ENCODE data around the gene NEU3. TPM values are rescaled to one million over a fixed set of nuclear protein-coding genes. Genes with fewer than 3 reads are reported as not detected.
"Not testable (repeated sequence)": the region's sequence is repeated elsewhere in the genome, so short reads cannot be mapped to it uniquely, and the experiment has no call there.

NEU3 gene
- total RNA-seq, 6 donors from 2014 or later, result 6.2 to 36.7 (median 11.5) TPM

DNA sequence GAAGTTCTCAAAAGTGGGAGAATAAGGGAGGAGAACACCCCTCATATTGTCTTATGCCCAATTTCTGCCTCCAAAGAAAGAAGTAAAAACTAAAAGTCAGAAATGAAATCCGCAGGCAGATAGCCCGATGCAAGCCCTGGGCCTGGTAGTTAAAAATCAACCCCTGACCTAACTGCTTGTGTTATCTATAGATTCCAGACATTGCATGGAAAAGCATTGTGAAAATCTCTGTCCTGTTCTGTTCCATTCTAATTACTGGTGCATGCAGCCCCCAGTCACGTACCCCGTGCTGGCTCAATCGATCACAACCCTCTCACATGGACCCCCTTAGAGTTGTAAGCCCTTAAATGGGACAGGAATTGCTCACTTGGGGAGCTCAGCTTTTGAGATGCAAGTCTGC lies 57.9 kb downstream of the NEU3 start:
- H3K4me3 ChIP-seq; H3K27me3 ChIP-seq; H3K27ac ChIP-seq; H3K9me3 ChIP-seq; DNase-seq; ATAC-seq (ENCODE audit: low FRiP score in 2 of 2); H3K36me3 ChIP-seq; H3K4me1 ChIP-seq: not testable (repeated sequence)
- WGBS, 2 donors, result 83 to 84% methylated on average over 5 of the region's 5 CpGs

DNA sequence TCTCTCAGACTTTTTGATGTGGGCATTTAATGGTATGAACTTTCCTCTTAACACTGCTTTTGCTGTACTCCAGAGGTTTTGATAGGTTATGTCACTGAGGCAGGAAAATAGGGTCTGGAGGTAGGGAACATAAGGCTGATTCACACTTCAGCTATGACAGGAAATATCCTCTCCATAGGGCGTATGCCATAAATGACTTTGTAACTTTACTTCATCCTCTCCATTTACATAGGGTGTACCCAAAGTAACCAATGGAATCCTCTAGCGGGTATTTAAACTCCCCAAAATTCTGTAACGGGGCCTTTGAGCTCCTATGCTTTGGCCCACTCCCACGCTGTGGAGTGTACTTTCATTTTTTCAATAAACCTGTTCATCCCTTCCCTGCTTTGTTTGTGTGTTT lies 58.5 kb downstream of the NEU3 start:
- Histone ChIP-seq H3K27ac (no peak overlapping the region), H3K36me3 (no peaks in the 10 kb centered on the region), H3K4me1 (no peaks in the 10 kb centered on the region), H3K9me3 (no peaks in the 10 kb centered on the region), H3K4me3 (no peak overlapping the region), H3K27me3 (no peaks in the 10 kb centered on the region)
- DNase-seq, result no peak
- TF ChIP-seq EP300 (IDR thresholded peaks at IDR 0.05), result no peak
- no peak for TF ChIP-seq POLR2AphosphoS5 (IDR thresholded peaks at IDR 0.05)
- no peak for TF ChIP-seq POLR2A (IDR thresholded peaks at IDR 0.05)
- TF ChIP-seq, protein P1, sequence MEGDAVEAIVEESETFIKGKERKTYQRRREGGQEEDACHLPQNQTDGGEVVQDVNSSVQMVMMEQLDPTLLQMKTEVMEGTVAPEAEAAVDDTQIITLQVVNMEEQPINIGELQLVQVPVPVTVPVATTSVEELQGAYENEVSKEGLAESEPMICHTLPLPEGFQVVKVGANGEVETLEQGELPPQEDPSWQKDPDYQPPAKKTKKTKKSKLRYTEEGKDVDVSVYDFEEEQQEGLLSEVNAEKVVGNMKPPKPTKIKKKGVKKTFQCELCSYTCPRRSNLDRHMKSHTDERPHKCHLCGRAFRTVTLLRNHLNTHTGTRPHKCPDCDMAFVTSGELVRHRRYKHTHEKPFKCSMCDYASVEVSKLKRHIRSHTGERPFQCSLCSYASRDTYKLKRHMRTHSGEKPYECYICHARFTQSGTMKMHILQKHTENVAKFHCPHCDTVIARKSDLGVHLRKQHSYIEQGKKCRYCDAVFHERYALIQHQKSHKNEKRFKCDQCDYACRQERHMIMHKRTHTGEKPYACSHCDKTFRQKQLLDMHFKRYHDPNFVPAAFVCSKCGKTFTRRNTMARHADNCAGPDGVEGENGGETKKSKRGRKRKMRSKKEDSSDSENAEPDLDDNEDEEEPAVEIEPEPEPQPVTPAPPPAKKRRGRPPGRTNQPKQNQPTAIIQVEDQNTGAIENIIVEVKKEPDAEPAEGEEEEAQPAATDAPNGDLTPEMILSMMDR (IDR thresholded peaks at IDR 0.05), result no peak
- WGBS, 2 donors, result 89 to 90% methylated on average over 4 of the region's 4 CpGs
- ATAC-seq (ENCODE audit: low FRiP score in 2 of 2), result no peak

GRCh38 chr11:75049501-75050266 lies 61.0 kb downstream of the NEU3 start:
- not testable (repeated sequence) for H3K4me1 ChIP-seq; H3K36me3 ChIP-seq; H3K27me3 ChIP-seq; ATAC-seq (ENCODE audit: low FRiP score in 2 of 2); H3K4me3 ChIP-seq; H3K27ac ChIP-seq; H3K9me3 ChIP-seq
- peak in 1 of 2 donors; percentile 25 for DNase-seq
- 71 to 83% methylated on average over 8 of the region's 8 CpGs for WGBS, 2 donors

DNA sequence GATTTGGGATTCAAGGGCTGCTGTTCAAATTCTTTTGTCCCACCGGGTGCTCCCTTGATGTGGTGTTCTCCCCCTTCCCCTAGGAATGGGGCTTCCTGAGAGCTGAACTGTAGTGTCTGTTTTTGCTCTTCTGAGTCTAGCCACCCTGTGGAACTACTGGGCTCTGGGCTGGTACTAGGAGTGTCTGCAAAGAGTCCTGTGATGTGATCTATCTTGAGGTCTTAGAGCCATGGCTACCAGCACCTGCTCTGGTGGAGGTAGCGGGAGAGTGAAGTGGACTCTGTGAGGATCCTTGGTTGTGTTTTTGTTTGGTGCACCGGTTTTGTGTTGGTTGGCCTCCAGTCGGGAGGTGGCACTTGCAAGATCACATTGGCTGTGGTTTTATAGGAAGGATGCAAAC lies 61.8 kb downstream of the NEU3 start:
- DNase-seq, result no peak
- Histone ChIP-seq H3K27ac (no peak overlapping the region), H3K4me1 (no peaks in the 10 kb centered on the region), H3K36me3 (no peaks in the 10 kb centered on the region), H3K9me3 (peaks cover 0 to 6% (median 2%) of the 10 kb centered on the region in 4 donors), H3K4me3 (no peak overlapping the region), H3K27me3 (no peaks in the 10 kb centered on the region)
- no peak for ATAC-seq (ENCODE audit: low FRiP score in 2 of 2)
- TF ChIP-seq POLR2AphosphoS5 (IDR thresholded peaks at IDR 0.05), result no peak
- TF ChIP-seq EP300 (IDR thresholded peaks at IDR 0.05), result no peak
- TF ChIP-seq, protein P1 (IDR thresholded peaks at IDR 0.05), result no peak
- no peak for TF ChIP-seq POLR2A (IDR thresholded peaks at IDR 0.05)
- WGBS, 2 donors, result 89 to 94% methylated on average over 4 of the region's 4 CpGs

- Histone ChIP-seq H3K27me3 (no peaks in the 10 kb centered on the region), H3K9me3 (peaks cover 0 to 6% (median 2%) of the 10 kb centered on the region in 4 donors), H3K4me1 (no peaks in the 10 kb centered on the region), H3K27ac (no peak overlapping the region), H3K4me3 (no peak overlapping the region), H3K36me3 (no peaks in the 10 kb centered on the region)
- DNase-seq (no peak), ATAC-seq (ENCODE audit: low FRiP score in 2 of 2) (no peak)
- TF ChIP-seq, protein P1 (IDR thresholded peaks at IDR 0.05), result no peak
- WGBS, 2 donors, result 68 to 77% methylated on average over 5 of the region's 5 CpGs
Observed at GRCh38 chr11:75051043-75051442, 62.3 kb downstream of the NEU3 start.

DNA sequence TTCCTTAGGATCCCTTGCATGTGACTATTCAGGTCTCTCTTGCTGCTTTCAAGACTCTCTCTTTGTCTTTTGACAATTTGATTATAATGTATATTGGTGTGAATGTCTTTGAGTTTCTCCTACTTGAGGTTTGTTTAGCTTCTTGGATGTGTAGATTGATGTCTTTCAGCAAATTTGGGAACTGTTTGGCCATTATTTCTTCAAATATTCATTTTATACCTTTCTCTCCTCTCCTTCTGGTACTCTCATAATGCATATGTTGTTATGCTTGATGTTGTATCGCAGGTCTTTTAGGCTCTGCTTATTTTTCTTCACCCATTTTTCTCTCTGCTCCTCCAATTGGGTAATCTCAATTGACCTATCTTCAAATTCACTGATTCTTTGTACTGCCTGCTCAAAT lies 63.7 kb downstream of the NEU3 start:
- no peak overlapping the region for H3K27ac ChIP-seq
- ATAC-seq (ENCODE audit: low FRiP score in 2 of 2) (no peak), DNase-seq (no peak)
- H3K4me1 ChIP-seq, result no peaks in the 10 kb centered on the region
- H3K9me3 ChIP-seq, result peaks cover 0 to 6% (median 2%) of the 10 kb centered on the region in 4 donors
- H3K4me3 ChIP-seq, result no peak overlapping the region
- 49 to 95% methylated on average over 1 of the region's 1 CpG for whole genome bisulfite sequencing, 2 donors
- no peaks in the 10 kb centered on the region for H3K36me3 ChIP-seq
- H3K27me3 ChIP-seq, result no peaks in the 10 kb centered on the region
- TF ChIP-seq, protein P1 (IDR thresholded peaks at IDR 0.05), result no peak
- TF ChIP-seq POLR2A (IDR thresholded peaks at IDR 0.05) (no peak), POLR2AphosphoS5 (IDR thresholded peaks at IDR 0.05) (no peak), EP300 (IDR thresholded peaks at IDR 0.05) (no peak)

Data from upper lobe of left lung (tissue), 6 donors.